HEK293 (cell line): ENCODE data around the gene PINLYP.
"Not testable (repeated sequence)": the region's sequence is repeated elsewhere in the genome, so short reads cannot be mapped to it uniquely, and the experiment has no call there.

ENCODE experiments used
- CTCF ChIA-PET: fragments of 350-600 bp; formaldehyde crosslinking; extraction: SDS; loops from one replicate; lab custom pipeline; 2021; ENCODE audit warnings: antibody characterized with exemption; lab: Yijun Ruan, JAX
- POLR2A ChIA-PET: fragments of 300-600 bp; formaldehyde crosslinking; extraction: SDS; loops from one replicate; lab custom pipeline; 2020; ENCODE audit warnings: antibody characterized with exemption, inconsistent platforms; lab: Yijun Ruan, JAX
- H3K27ac ChIP-seq: fragments of 200-500 bp; sonication (Bioruptor generic); 2 replicates; pipeline ENCODE4 v1.5.1; 2014; ENCODE audit warnings: low read depth, low read length, control low read depth, inconsistent platforms; ENCODE audit errors: extremely low read depth
- H3K36me3 ChIP-seq, 2 experiments: fragments of 200-500 bp in 1 of 2; sonication (Bioruptor generic) in 1 of 2; 1 replicate in 1 of 2; 2 replicates in 1 of 2; pipeline ENCODE4 v1.5.1; 2014 to 2017; ENCODE audit warnings: inconsistent platforms in 2 of 2, low read length in 2 of 2; ENCODE audit not compliant: control insufficient read depth in 2 of 2, insufficient read depth in 1 of 2
- H3K4me1 ChIP-seq: fragments of 200-500 bp; sonication (Bioruptor generic); 2 replicates; pipeline ENCODE4 v1.5.1; 2014; ENCODE audit warnings: mild to moderate bottlenecking, low read length, inconsistent platforms; ENCODE audit not compliant: control insufficient read depth, insufficient read depth
- H3K4me3 ChIP-seq: 2 replicates; pipeline ENCODE4 v1.5.1; 2011; ENCODE audit warnings: low read depth, mild to moderate bottlenecking, control low read depth, low read length, moderate library complexity
- H3K9me3 ChIP-seq: fragments of 200-500 bp; sonication (Bioruptor generic); 2 replicates; pipeline ENCODE4 v1.5.1; 2014; ENCODE audit warnings: low read depth, low read length, inconsistent platforms; ENCODE audit not compliant: control insufficient read depth, insufficient read depth
- BCL11A ChIP-seq: fragments of 450-650 bp; formaldehyde crosslinking; IDR thresholded peaks from 2 replicates; pipeline ENCODE4 v1.5.1; 2016; ENCODE audit warnings: low read depth, missing biosample characterization, missing genetic modification characterization
- ELK4 ChIP-seq: IDR thresholded peaks from 2 replicates; pipeline ENCODE4 v1.6.1; 2011; ENCODE audit warnings: mild to moderate bottlenecking, low read depth, low read length, borderline replicate concordance
- HOXD13 ChIP-seq: sonication (generic); formaldehyde crosslinking; IDR thresholded peaks from 2 replicates; pipeline ENCODE4 v1.8.0; 2022; ENCODE audit warnings: missing genetic modification reagents, borderline replicate concordance
- SCRT2 ChIP-seq: fragments of 450-650 bp; formaldehyde crosslinking; IDR thresholded peaks from 2 replicates; pipeline ENCODE4 v1.5.1; 2016; ENCODE audit warnings: missing biosample characterization, missing genetic modification characterization
- SP3 ChIP-seq: fragments of 450-650 bp; formaldehyde crosslinking; IDR thresholded peaks from 2 replicates; pipeline ENCODE4 v1.5.1; 2016; ENCODE audit warnings: missing biosample characterization, missing genetic modification characterization
- TRIM28 ChIP-seq: IDR thresholded peaks from 2 replicates; pipeline ENCODE4 v1.6.1; 2011; ENCODE audit warnings: low read length, control low read depth, borderline replicate concordance
- YY1 ChIP-seq: fragments of 450-650 bp; formaldehyde crosslinking; IDR thresholded peaks from 2 replicates; pipeline ENCODE4 v1.5.1; 2018; ENCODE audit warnings: missing biosample characterization, missing genetic modification characterization
- ZBTB1 ChIP-seq: fragments of 450-650 bp; formaldehyde crosslinking; IDR thresholded peaks from 2 replicates; pipeline ENCODE4 v1.5.1; 2016; ENCODE audit warnings: missing biosample characterization, missing genetic modification characterization
- ZBTB20 ChIP-seq: fragments of 450-650 bp; formaldehyde crosslinking; IDR thresholded peaks from 2 replicates; pipeline ENCODE4 v1.5.1; 2016; ENCODE audit warnings: missing biosample characterization, missing genetic modification characterization
- ZBTB26 ChIP-seq: fragments of 450-650 bp; formaldehyde crosslinking; optimal IDR thresholded peaks from 2 replicates; pipeline ENCODE3; 2016; ENCODE audit warnings: missing biosample characterization, mild to moderate bottlenecking, missing genetic modification characterization
- ZNF133 ChIP-seq: fragments of 450-650 bp; formaldehyde crosslinking; IDR thresholded peaks from 2 replicates; pipeline ENCODE4 v1.5.1; 2016; ENCODE audit warnings: missing biosample characterization, missing genetic modification characterization
- ZNF138 ChIP-seq: fragments of 450-650 bp; formaldehyde crosslinking; IDR thresholded peaks from 2 replicates; pipeline ENCODE4 v1.5.1; 2016; ENCODE audit warnings: missing biosample characterization, missing genetic modification characterization, borderline replicate concordance
- ZNF148 ChIP-seq: fragments of 450-650 bp; formaldehyde crosslinking; IDR thresholded peaks from 2 replicates; pipeline ENCODE4 v1.5.0; 2017; ENCODE audit warnings: missing biosample characterization, missing genetic modification characterization, borderline replicate concordance
- ZNF211 ChIP-seq: fragments of 450-650 bp; formaldehyde crosslinking; IDR thresholded peaks from 2 replicates; pipeline ENCODE4 v1.5.1; 2016; ENCODE audit warnings: low read depth, missing biosample characterization, missing genetic modification characterization
- ZNF214 ChIP-seq: fragments of 450-650 bp; formaldehyde crosslinking; IDR thresholded peaks from 2 replicates; pipeline ENCODE4 v1.5.1; 2017; ENCODE audit warnings: missing biosample characterization, mild to moderate bottlenecking, missing genetic modification characterization, borderline replicate concordance
- ZNF23 ChIP-seq: fragments of 450-650 bp; formaldehyde crosslinking; IDR thresholded peaks from 2 replicates; pipeline ENCODE4 v1.5.1; 2016; ENCODE audit warnings: missing biosample characterization, missing genetic modification characterization, borderline replicate concordance
- ZNF274 ChIP-seq, 2 experiments: fragments of 200-500 bp in 1 of 2; fragments of 450-650 bp in 1 of 2; sonication (Bioruptor generic) in 1 of 2; formaldehyde crosslinking in 1 of 2; IDR thresholded peaks; 2 replicates each; pipeline versions ENCODE4 v1.5.1 to v1.6.1; 2014 to 2016; ENCODE audit warnings: borderline replicate concordance in 1 of 2, inconsistent platforms in 1 of 2, low read length in 1 of 2, missing biosample characterization in 1 of 2, missing genetic modification characterization in 1 of 2
- ZNF302 ChIP-seq: fragments of 450-650 bp; formaldehyde crosslinking; IDR thresholded peaks from 2 replicates; pipeline ENCODE4 v1.5.1; 2016; ENCODE audit warnings: missing biosample characterization, missing genetic modification characterization, low read depth
- ZNF335 ChIP-seq: fragments of 450-650 bp; formaldehyde crosslinking; conservative IDR thresholded peaks from 2 replicates; pipeline ENCODE4 v1.5.1; 2016; ENCODE audit warnings: missing biosample characterization, missing genetic modification characterization
- ZNF394 ChIP-seq: fragments of 450-650 bp; formaldehyde crosslinking; IDR thresholded peaks from 2 replicates; pipeline ENCODE4 v1.5.1; 2016; ENCODE audit warnings: missing biosample characterization, missing genetic modification characterization, mild to moderate bottlenecking, moderate library complexity, borderline replicate concordance
- ZNF416 ChIP-seq: fragments of 450-650 bp; formaldehyde crosslinking; IDR thresholded peaks from 2 replicates; pipeline ENCODE4 v1.5.1; 2016; ENCODE audit warnings: missing biosample characterization, missing genetic modification characterization
- ZNF521 ChIP-seq: fragments of 450-650 bp; formaldehyde crosslinking; IDR thresholded peaks from 2 replicates; pipeline ENCODE4 v1.5.1; 2017; ENCODE audit warnings: missing biosample characterization, mild to moderate bottlenecking, missing genetic modification characterization
- ZNF580 ChIP-seq: fragments of 450-650 bp; formaldehyde crosslinking; IDR thresholded peaks from 2 replicates; pipeline ENCODE4 v1.5.1; 2016; ENCODE audit warnings: missing biosample characterization, missing genetic modification characterization
- ZNF660 ChIP-seq: fragments of 450-650 bp; IDR thresholded peaks from 2 replicates; pipeline ENCODE4 v1.5.1; 2018; ENCODE audit warnings: missing biosample characterization, mild to moderate bottlenecking, missing genetic modification characterization
- ZNF670 ChIP-seq: fragments of 450-650 bp; formaldehyde crosslinking; IDR thresholded peaks from 2 replicates; pipeline ENCODE4 v1.5.1; 2016; ENCODE audit warnings: missing biosample characterization, missing genetic modification characterization, low read depth
- ZNF777 ChIP-seq: fragments of 450-650 bp; formaldehyde crosslinking; IDR thresholded peaks from 2 replicates; pipeline ENCODE4 v1.5.1; 2017; ENCODE audit warnings: missing biosample characterization, missing genetic modification characterization, borderline replicate concordance
- ZNF837 ChIP-seq: fragments of 450-650 bp; formaldehyde crosslinking; IDR thresholded peaks from 2 replicates; pipeline ENCODE4 v1.5.1; 2016; ENCODE audit warnings: missing biosample characterization, missing genetic modification characterization
- ZNF843 ChIP-seq: fragments of 450-650 bp; formaldehyde crosslinking; IDR thresholded peaks from 2 replicates; pipeline ENCODE4 v1.5.1; 2016; ENCODE audit warnings: missing biosample characterization, missing genetic modification characterization
- ZXDB ChIP-seq: fragments of 450-650 bp; formaldehyde crosslinking; IDR thresholded peaks from 2 replicates; pipeline ENCODE4 v1.5.1; 2016; ENCODE audit warnings: missing biosample characterization, missing genetic modification characterization

The PINLYP gene

GRCh38 chr19:43600326-43600725 lies 24.7 kb downstream of the PINLYP start:
- H3K4me3 ChIP-seq, H3K9me3 ChIP-seq, H3K27ac ChIP-seq: not testable (repeated sequence)
- CTCF ChIA-PET, result interaction anchor here (0.7 to 1.4 kb wide), 5 partner anchors 45 to 166 kb away, joined by 3 to 9 read pairs (median 4); no protein-coding TSS in a partner anchor
- POLR2A ChIA-PET, result interaction anchor here (0.6 to 1.9 kb wide), 3 partner anchors 15 to 26 kb away, joined by 3 to 6 read pairs (median 4); no protein-coding TSS in a partner anchor
- Histone ChIP-seq H3K36me3 (peaks cover 49 to 57% of the 10 kb centered on the region in 2 experiments), H3K4me1 (peaks cover 14% of the 10 kb centered on the region)

- POLR2A ChIA-PET, result interaction anchor here (0.9 to 3.4 kb wide), 4 partner anchors 9 to 11 kb away, joined by 3 to 19 read pairs (median 4); partner anchors contain the start of genes IRGQ and ZNF576
- no peak overlapping the region for H3K4me3 ChIP-seq
- peaks cover 26% of the 10 kb centered on the region for H3K4me1 ChIP-seq
- peaks cover 46 to 75% of the 10 kb centered on the region in 2 experiments for H3K36me3 ChIP-seq
- H3K9me3 ChIP-seq, result no peaks in the 10 kb centered on the region
- CTCF ChIA-PET, result interaction anchor here (1.0 to 3.1 kb wide), 4 partner anchors 46 to 140 kb away, joined by 3 to 11 read pairs (median 5); no protein-coding TSS in a partner anchor
- H3K27ac ChIP-seq, result peak overlapping the region; percentile 58
- no peak for TF ChIP-seq ZBTB1 (tag by site-specific recombination)
- TF ChIP-seq ZNF133 (tag by site-specific recombination), result no peak
- TF ChIP-seq ZNF580 (tag by site-specific recombination), result 0 out of 2 replicates have a peak, but pooled peaks have one; percentile 36
- no peak for TF ChIP-seq ZNF777 (tag by site-specific recombination)
- no peak for TF ChIP-seq ZNF148
- TF ChIP-seq ZBTB20 (tag by site-specific recombination), result peak; percentile 49; the same call in 1 of the 2 replicates
- TF ChIP-seq ZNF211, result no peak
- TF ChIP-seq ZNF660 (tag by site-specific recombination), result peak; percentile 76
- no peak for TF ChIP-seq BCL11A (tag by site-specific recombination)
- no peak for TF ChIP-seq ZNF416 (tag by site-specific recombination)
- TF ChIP-seq YY1 (tag by site-specific recombination), result no peak
- TF ChIP-seq ZNF214 (tag by site-specific recombination), result no peak
- TF ChIP-seq ZNF23 (tag by site-specific recombination), result no peak; the same call in 1 of the 2 replicates
- no peak for TF ChIP-seq ZNF138
- no peak for TF ChIP-seq ZNF843 (tag by site-specific recombination)
- TF ChIP-seq SP3 (tag by site-specific recombination), result no peak
- TF ChIP-seq HOXD13 (CRISPR knock-in tag), result no peak
- TF ChIP-seq ZNF302 (tag by site-specific recombination), result no peak
- 0 out of 2 replicates have a peak, but pooled peaks have one; percentile 21 for TF ChIP-seq ZNF335 (tag by site-specific recombination)
- no peak for TF ChIP-seq ELK4
- no peak for TF ChIP-seq ZNF274 (IDR thresholded peaks at IDR 0.05; ENCODE audit: low read length)
- TF ChIP-seq ZNF274 (tag by site-specific recombination; IDR thresholded peaks at IDR 0.05; ENCODE audit: borderline replicate concordance), result no peak
- no peak for TF ChIP-seq ZNF521
- no peak for TF ChIP-seq ZNF837 (tag by site-specific recombination)
- TF ChIP-seq ZNF394 (tag by site-specific recombination), result no peak
- TF ChIP-seq SCRT2 (tag by site-specific recombination), result no peak
- no peak for TF ChIP-seq TRIM28
- no peak for TF ChIP-seq ZBTB26 (tag by site-specific recombination)
- no peak for TF ChIP-seq ZNF670 (tag by site-specific recombination)
- TF ChIP-seq ZXDB (tag by site-specific recombination), result 0 out of 2 replicates have a peak, but pooled peaks have one; percentile 17
Observed at GRCh38 chr19:43605875-43606568, 30.4 kb downstream of the PINLYP start.
